WERI-Rb-1 (cell line): ENCODE measurements around the gene CTNNAL1.

ENCODE experiments used
- DNase-seq: peaks from one replicate; pipeline ENCODE4 v3.0.0-alpha.2; 2020
- H3K27ac ChIP-seq: fragments of 250-450 bp; sonication (Bioruptor Pico); 2 replicates; pipeline ENCODE4 v1.5.1; 2020; ENCODE audit warnings: mild to moderate bottlenecking, moderate library complexity
- H3K27me3 ChIP-seq: fragments of 250-450 bp; sonication (Bioruptor Pico); 2 replicates; pipeline ENCODE4 v1.5.1; 2021; ENCODE audit warnings: mild to moderate bottlenecking, low read depth, moderate library complexity; ENCODE audit not compliant: insufficient read depth, severe bottlenecking
- H3K36me3 ChIP-seq: fragments of 250-450 bp; sonication (Bioruptor Pico); 2 replicates; pipeline ENCODE4 v1.5.1; 2020; ENCODE audit warnings: mild to moderate bottlenecking, moderate library complexity
- H3K4me3 ChIP-seq: 2 replicates; pipeline ENCODE4 v1.5.1; 2011; ENCODE audit warnings: low read depth, mild to moderate bottlenecking, control low read depth, low read length
- H3K9me3 ChIP-seq: fragments of 250-450 bp; sonication (Bioruptor Pico); 2 replicates; pipeline ENCODE4 v1.5.1; 2021; ENCODE audit warnings: mild to moderate bottlenecking, moderate library complexity; ENCODE audit not compliant: severe bottlenecking
- CTCF ChIP-seq: IDR thresholded peaks from 2 replicates; pipeline ENCODE4 v1.5.1; 2011; ENCODE audit warnings: low read depth, mild to moderate bottlenecking, control low read depth, inconsistent platforms, low read length

The CTNNAL1 gene

GRCh38 chr9:109050444-109050843 lies 37.1 kb upstream of the CTNNAL1 start:
- H3K27me3 ChIP-seq, result no peaks in the 10 kb centered on the region
- no peak for TF ChIP-seq CTCF
- H3K27ac ChIP-seq, result no peak overlapping the region
- no peak for DNase-seq
- no peak overlapping the region for H3K4me3 ChIP-seq
- H3K9me3 ChIP-seq, result no peaks in the 10 kb centered on the region
- peaks cover 87% of the 10 kb centered on the region for H3K36me3 ChIP-seq

GRCh38 chr9:109048822-109049221 lies 35.5 kb upstream of the CTNNAL1 start:
- H3K36me3 ChIP-seq, result peaks cover 88% of the 10 kb centered on the region
- no peak overlapping the region for H3K4me3 ChIP-seq
- no peaks in the 10 kb centered on the region for H3K27me3 ChIP-seq
- no peak for DNase-seq
- H3K27ac ChIP-seq, result no peak overlapping the region
- TF ChIP-seq CTCF, result no peak
- H3K9me3 ChIP-seq, result no peaks in the 10 kb centered on the region

GRCh38 chr9:109047259-109047658 lies 34.0 kb upstream of the CTNNAL1 start:
- TF ChIP-seq CTCF, result no peak
- Histone ChIP-seq H3K9me3 (no peaks in the 10 kb centered on the region), H3K27ac (no peak overlapping the region), H3K4me3 (no peak overlapping the region), H3K27me3 (no peaks in the 10 kb centered on the region), H3K36me3 (peaks cover 87% of the 10 kb centered on the region)
- DNase-seq, result no peak

GRCh38 chr9:109046346-109046745 lies 33.0 kb upstream of the CTNNAL1 start:
- Histone ChIP-seq H3K27ac (no peak overlapping the region), H3K27me3 (no peaks in the 10 kb centered on the region), H3K9me3 (no peaks in the 10 kb centered on the region), H3K36me3 (peaks cover 83% of the 10 kb centered on the region), H3K4me3 (no peak overlapping the region)
- DNase-seq, result no peak
- TF ChIP-seq CTCF, result no peak

GRCh38 chr9:109043578-109043977 lies 30.3 kb upstream of the CTNNAL1 start:
- DNase-seq, result no peak
- Histone ChIP-seq H3K4me3 (no peak overlapping the region), H3K9me3 (no peaks in the 10 kb centered on the region), H3K27ac (no peak overlapping the region), H3K36me3 (peaks cover 62% of the 10 kb centered on the region), H3K27me3 (no peaks in the 10 kb centered on the region)
- TF ChIP-seq CTCF, result no peak

- DNase-seq, result no peak
- H3K36me3 ChIP-seq, result peaks cover 58% of the 10 kb centered on the region
- H3K4me3 ChIP-seq, result no peak overlapping the region
- no peak for TF ChIP-seq CTCF
- no peaks in the 10 kb centered on the region for H3K27me3 ChIP-seq
- no peak overlapping the region for H3K27ac ChIP-seq
- H3K9me3 ChIP-seq, result no peaks in the 10 kb centered on the region
These were observed 27.3 kb upstream of the CTNNAL1 start for GRCh38 chr9:109040571-109040970.
